ENCODE measurements around the gene RPSA. TPM values are rescaled to one million over a fixed set of nuclear protein-coding genes. Genes with fewer than 3 reads are reported as not detected.

RPSA gene
- total and polyA plus RNA-seq, 7 experiments from 2014 or later = 1,357 to 1,898 (median 1,608) TPM

DNA sequence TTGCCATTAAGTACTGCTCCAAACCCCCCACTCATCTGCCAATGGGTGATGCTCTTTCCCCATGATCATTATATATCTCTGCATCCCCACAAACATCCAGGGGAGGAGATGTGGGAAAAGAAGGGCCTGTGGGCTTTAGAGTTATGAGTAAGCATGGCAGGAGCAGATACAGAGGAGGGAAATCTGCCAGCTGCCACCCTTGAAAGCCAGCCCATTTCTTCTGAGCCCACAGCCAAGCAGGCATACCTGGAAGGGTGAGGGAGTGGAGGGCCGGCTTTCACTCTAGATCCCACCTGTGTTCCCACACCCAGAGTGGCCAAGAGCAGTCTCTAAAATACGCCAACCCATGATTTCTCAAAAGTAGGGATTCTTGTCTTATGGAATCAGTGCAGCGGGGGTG, 25.1 kb upstream of the RPSA start:
- Mint-ChIP-seq H3K36me3 (peaks cover 0 to 9% (median 0%) of the 10 kb centered on the region in 5 donors), H3K27me3 (peaks cover 0 to 3% (median 0%) of the 10 kb centered on the region in 5 donors), H3K4me1 (peaks cover 17 to 44% (median 35%) of the 10 kb centered on the region in 7 donors), H3K4me3 (peak overlapping the region in 6 of 10 donors; percentile 9 to 68 (median 38)), H3K9me3 (no peaks in the 10 kb centered on the region), H3K27ac (peak overlapping the region in 6 of 9 donors; percentile 32 to 66 (median 46))
- Histone ChIP-seq H3K9me3 (ENCODE audit: control insufficient read depth in 2 of 3, low read length in 3 of 3) (no peaks in the 10 kb centered on the region), H3K36me3 (ENCODE audit: control insufficient read depth in 2 of 3, insufficient read depth in 3 of 3, low read length in 3 of 3) (peaks cover 0 to 6% (median 0%) of the 10 kb centered on the region in 3 experiments), H3K27me3 (ENCODE audit: control insufficient read depth in 2 of 2, insufficient read depth in 2 of 2, low read length in 2 of 2) (no peaks in the 10 kb centered on the region), H3K4me1 (ENCODE audit: control insufficient read depth in 2 of 2, insufficient read depth in 2 of 2, low read length in 2 of 2) (peaks cover 24 to 26% of the 10 kb centered on the region in 2 donors), H3K4me3 (ENCODE audit: low read length) (no peak overlapping the region), H3K27ac (ENCODE audit: low read depth, low read length) (no peak overlapping the region)
- ATAC-seq = no peak
- POLR2A ChIA-PET = no interaction called here
- no peak for DNase-seq
- intact Hi-C loops (cut with micrococcal nuclease) = loop anchor here (5.0 to 10.0 kb wide), 4 partner anchors 887 to 1247 kb away; partner anchors contain the start of genes ACAA1 (in 1 of the 2), EIF1B (in 1 of the 2), EXOG (in 1 of the 2) and MYD88 (in 1 of the 2)
- CTCF ChIA-PET = interaction anchor here (1.3 kb wide), 1 partner anchor 91 kb away, joined by 3 read pairs; no protein-coding TSS in a partner anchor

- ChIA-PET CTCF (interaction anchor here (1.1 kb wide), 1 partner anchor 25 kb away, joined by 3 read pairs; no protein-coding TSS in a partner anchor), POLR2A (interaction anchor here (0.7 to 2.1 kb wide), 2 partner anchors 25 to 199 kb away, joined by 3 to 25 read pairs; partner anchors contain the start of gene RPSA)
- peak within 1 kb of the TSS; percentile 95 to 100 (median 99) for H3K27ac Mint-ChIP-seq
- Histone ChIP-seq H3K4me1 (ENCODE audit: control insufficient read depth in 2 of 2, insufficient read depth in 2 of 2, low read length in 2 of 2) (peaks cover 26 to 39% of the 10 kb centered on the region in 2 donors), H3K9me3 (ENCODE audit: control insufficient read depth in 2 of 3, low read length in 3 of 3) (no peaks in the 10 kb centered on the region), H3K27ac (ENCODE audit: low read depth, low read length) (peak within 1 kb of the TSS; percentile 96), H3K4me3 (ENCODE audit: low read length) (peak within 1 kb of the TSS; percentile 88), H3K36me3 (ENCODE audit: control insufficient read depth in 2 of 3, insufficient read depth in 3 of 3, low read length in 3 of 3) (peaks cover 0 to 6% (median 0%) of the 10 kb centered on the region in 3 experiments), H3K27me3 (ENCODE audit: control insufficient read depth in 2 of 2, insufficient read depth in 2 of 2, low read length in 2 of 2) (no peaks in the 10 kb centered on the region)
- intact Hi-C loops (cut with micrococcal nuclease) = loop anchor here (1.0 to 10.0 kb wide), 11 partner anchors 22 to 1248 kb away; partner anchors contain the start of genes EIF1B (in 2 of the 2), ACAA1 (in 1 of the 2), EXOG (in 1 of the 2) and MYD88 (in 1 of the 2)
- H3K4me1 Mint-ChIP-seq = peaks cover 36 to 59% (median 49%) of the 10 kb centered on the region in 7 donors
- DNase-seq (peak; percentile 60 to 86 (median 84)), ATAC-seq (peak; percentile 86)
- H3K36me3 Mint-ChIP-seq = peaks cover 0 to 9% (median 0%) of the 10 kb centered on the region in 5 donors
- peaks cover 0 to 2% (median 0%) of the 10 kb centered on the region in 11 donors for H3K9me3 Mint-ChIP-seq
- H3K27me3 Mint-ChIP-seq = no peaks in the 10 kb centered on the region
- H3K4me3 Mint-ChIP-seq = peak within 1 kb of the TSS; percentile 91 to 99 (median 97)
These were observed 23.3 kb upstream of the RPSA start, which contains the start of gene SLC25A38 for GRCh38 chr3:39383045-39383880. Gene SLC25A38, plus strand, starts transcription at chr3:39383370. Its CDS starts 355 bp downstream, at chr3:39383725.

DNA sequence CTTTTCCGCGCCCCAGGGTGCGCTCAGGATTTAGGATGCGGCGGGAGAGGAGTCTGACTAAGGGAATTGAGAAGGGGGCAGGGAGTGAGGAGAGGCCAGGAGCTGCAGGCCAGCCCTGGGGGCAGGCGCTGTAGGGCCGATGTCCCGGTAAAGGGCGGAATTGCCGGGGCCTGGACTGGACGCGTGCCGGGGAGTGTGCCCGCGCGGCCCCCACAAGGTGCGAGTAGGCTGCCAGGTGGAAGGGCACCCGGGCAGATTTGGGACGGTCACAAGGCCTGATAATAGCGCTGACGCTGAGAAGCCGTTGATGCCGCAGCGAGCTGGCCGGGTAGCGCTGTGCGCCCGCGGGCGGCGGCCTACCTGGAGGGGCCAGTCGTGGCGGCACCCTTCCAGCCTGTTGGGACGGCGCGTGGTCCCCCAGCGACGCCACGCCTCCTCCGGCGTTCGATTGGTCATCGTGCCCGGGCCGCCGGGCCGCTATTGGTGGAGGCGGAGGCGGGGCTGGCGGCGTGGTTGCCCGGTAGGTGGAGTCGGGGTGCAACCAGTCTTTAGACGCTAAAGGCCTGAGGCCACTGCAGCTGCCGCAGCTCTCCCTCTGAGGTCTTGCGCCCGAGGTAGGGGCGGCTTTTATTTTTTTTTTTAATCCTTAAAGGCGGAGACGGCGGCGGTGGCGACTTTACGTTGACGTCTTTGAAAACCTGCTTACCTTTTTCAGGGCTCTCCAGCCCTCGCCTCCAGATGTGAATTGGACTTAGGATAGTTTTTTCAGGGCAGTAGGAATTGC, 22.4 kb upstream of the RPSA start:
- ChIA-PET POLR2A (interaction anchor here (0.7 to 2.1 kb wide), 3 partner anchors 24 to 241 kb away, joined by 3 to 25 read pairs (median 3); partner anchors contain the start of gene RPSA), CTCF (interaction anchor here (1.1 to 1.6 kb wide), 2 partner anchors 22 to 24 kb away, joined by 3 to 5 read pairs; partner anchors contain the start of gene RPSA)
- intact Hi-C loops (cut with micrococcal nuclease) = loop anchor here (1.0 to 10.0 kb wide), 12 partner anchors 22 to 1249 kb away; partner anchors contain the start of genes EIF1B (in 2 of the 2), RPSA (in 2 of the 2), ACAA1 (in 1 of the 2) and EXOG (in 1 of the 2)
- ATAC-seq = peak; percentile 91
- Histone ChIP-seq H3K9me3 (ENCODE audit: control insufficient read depth in 2 of 3, low read length in 3 of 3) (no peaks in the 10 kb centered on the region), H3K27ac (ENCODE audit: low read depth, low read length) (peak overlapping the region; percentile 96), H3K27me3 (ENCODE audit: control insufficient read depth in 2 of 2, insufficient read depth in 2 of 2, low read length in 2 of 2) (no peaks in the 10 kb centered on the region), H3K4me1 (ENCODE audit: control insufficient read depth in 2 of 2, insufficient read depth in 2 of 2, low read length in 2 of 2) (peaks cover 27 to 43% of the 10 kb centered on the region in 2 donors), H3K4me3 (ENCODE audit: low read length) (peak overlapping the region; percentile 88), H3K36me3 (ENCODE audit: control insufficient read depth in 2 of 3, insufficient read depth in 3 of 3, low read length in 3 of 3) (peaks cover 0 to 6% (median 0%) of the 10 kb centered on the region in 3 experiments)
- peak; percentile 87 to 97 (median 91) for DNase-seq
- Mint-ChIP-seq H3K36me3 (peaks cover 0 to 11% (median 0%) of the 10 kb centered on the region in 5 donors), H3K4me3 (peak overlapping the region; percentile 91 to 99 (median 97)), H3K9me3 (peaks cover 0 to 2% (median 0%) of the 10 kb centered on the region in 11 donors), H3K27me3 (no peaks in the 10 kb centered on the region), H3K27ac (peak overlapping the region; percentile 95 to 100 (median 99)), H3K4me1 (peaks cover 44 to 66% (median 56%) of the 10 kb centered on the region in 7 donors)

DNA sequence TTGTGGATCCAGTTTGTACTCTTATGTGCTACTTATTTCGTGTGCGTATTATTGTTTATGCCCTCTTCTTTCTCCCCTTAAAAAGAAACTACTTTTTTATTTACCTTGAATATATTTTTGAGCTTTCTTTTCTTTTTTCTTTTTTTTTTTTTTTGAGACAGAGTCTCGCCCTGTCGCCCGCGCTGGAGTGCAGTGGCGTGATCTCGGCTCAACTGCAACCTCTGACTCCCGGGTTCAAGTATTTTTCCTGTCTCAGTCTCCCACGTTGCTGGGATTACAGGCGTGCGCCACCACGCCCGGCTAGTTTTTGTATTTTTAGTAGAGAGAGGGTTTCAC, 21.9 kb upstream of the RPSA start:
- ATAC-seq = no peak
- H3K36me3 Mint-ChIP-seq = peaks cover 0 to 15% (median 0%) of the 10 kb centered on the region in 5 donors
- Histone ChIP-seq H3K9me3 (ENCODE audit: control insufficient read depth in 2 of 3, low read length in 3 of 3) (no peaks in the 10 kb centered on the region), H3K27me3 (ENCODE audit: control insufficient read depth in 2 of 2, insufficient read depth in 2 of 2, low read length in 2 of 2) (no peaks in the 10 kb centered on the region), H3K36me3 (ENCODE audit: control insufficient read depth in 2 of 3, insufficient read depth in 3 of 3, low read length in 3 of 3) (peaks cover 0 to 11% (median 0%) of the 10 kb centered on the region in 3 experiments), H3K4me1 (ENCODE audit: control insufficient read depth in 2 of 2, insufficient read depth in 2 of 2, low read length in 2 of 2) (peaks cover 33 to 44% of the 10 kb centered on the region in 2 donors), H3K27ac (ENCODE audit: low read depth, low read length) (peak overlapping the region; percentile 96), H3K4me3 (ENCODE audit: low read length) (peak overlapping the region; percentile 88)
- ChIA-PET POLR2A (interaction anchor here (0.7 to 2.1 kb wide), 2 partner anchors 23 to 241 kb away, joined by 3 to 25 read pairs; partner anchors contain the start of gene RPSA), CTCF (interaction anchor here (1.1 to 1.6 kb wide), 3 partner anchors 22 to 93 kb away, joined by 3 to 5 read pairs (median 3); partner anchors contain the start of gene RPSA)
- DNase-seq = no peak
- H3K4me3 Mint-ChIP-seq = peak overlapping the region; percentile 91 to 99 (median 97)
- peaks cover 49 to 71% (median 62%) of the 10 kb centered on the region in 7 donors for H3K4me1 Mint-ChIP-seq
- H3K9me3 Mint-ChIP-seq = peaks cover 0 to 2% (median 0%) of the 10 kb centered on the region in 11 donors
- H3K27me3 Mint-ChIP-seq = no peaks in the 10 kb centered on the region
- peak overlapping the region; percentile 17 to 100 (median 99) for H3K27ac Mint-ChIP-seq
- intact Hi-C loops (cut with micrococcal nuclease) = loop anchor here (1.0 to 10.0 kb wide), 6 partner anchors 22 to 1250 kb away; partner anchors contain the start of genes ACAA1 (in 1 of the 2), EIF1B (in 1 of the 2), EXOG (in 1 of the 2) and GORASP1 (in 1 of the 2)

GRCh38 chr3:39385456-39386090, 20.9 kb upstream of the RPSA start:
- ChIA-PET POLR2A (interaction anchor here (1.1 to 2.1 kb wide), 2 partner anchors 18 to 22 kb away, joined by 3 to 25 read pairs; partner anchors contain the start of gene RPSA), CTCF (interaction anchor here (1.1 to 1.6 kb wide), 2 partner anchors 21 to 94 kb away, joined by 3 to 5 read pairs; partner anchors contain the start of gene RPSA)
- Mint-ChIP-seq H3K27ac (peak overlapping the region in 7 of 9 donors; percentile 10 to 100 (median 89)), H3K27me3 (no peaks in the 10 kb centered on the region), H3K4me1 (peaks cover 55 to 73% (median 68%) of the 10 kb centered on the region in 7 donors), H3K4me3 (peak overlapping the region; percentile 59 to 99 (median 96)), H3K9me3 (peaks cover 0 to 2% (median 0%) of the 10 kb centered on the region in 11 donors), H3K36me3 (peaks cover 0 to 20% (median 5%) of the 10 kb centered on the region in 5 donors)
- Histone ChIP-seq H3K27ac (ENCODE audit: low read depth, low read length) (peak overlapping the region; percentile 16), H3K9me3 (ENCODE audit: control insufficient read depth in 2 of 3, low read length in 3 of 3) (no peaks in the 10 kb centered on the region), H3K4me3 (ENCODE audit: low read length) (peak overlapping the region; percentile 14), H3K27me3 (ENCODE audit: control insufficient read depth in 2 of 2, insufficient read depth in 2 of 2, low read length in 2 of 2) (no peaks in the 10 kb centered on the region), H3K36me3 (ENCODE audit: control insufficient read depth in 2 of 3, insufficient read depth in 3 of 3, low read length in 3 of 3) (peaks cover 0 to 20% (median 4%) of the 10 kb centered on the region in 3 experiments), H3K4me1 (ENCODE audit: control insufficient read depth in 2 of 2, insufficient read depth in 2 of 2, low read length in 2 of 2) (peaks cover 40 to 44% of the 10 kb centered on the region in 2 donors)
- no peak for ATAC-seq
- no peak for DNase-seq
- intact Hi-C loops (cut with micrococcal nuclease) = loop anchor here (10.0 kb wide), 3 partner anchors 891 to 1251 kb away; partner anchors contain the start of genes ACAA1 (in 1 of the 2), EXOG (in 1 of the 2), MYD88 (in 1 of the 2) and OXSR1 (in 1 of the 2)
